ENCODE results near the gene GIGYF2. TPM values are rescaled to one million over a fixed set of nuclear protein-coding genes. Genes with fewer than 3 reads are reported as not detected.

The GIGYF2 gene
- total RNA-seq, 2 experiments from 2014 or later, result 50.5 to 60.9 TPM

DNA sequence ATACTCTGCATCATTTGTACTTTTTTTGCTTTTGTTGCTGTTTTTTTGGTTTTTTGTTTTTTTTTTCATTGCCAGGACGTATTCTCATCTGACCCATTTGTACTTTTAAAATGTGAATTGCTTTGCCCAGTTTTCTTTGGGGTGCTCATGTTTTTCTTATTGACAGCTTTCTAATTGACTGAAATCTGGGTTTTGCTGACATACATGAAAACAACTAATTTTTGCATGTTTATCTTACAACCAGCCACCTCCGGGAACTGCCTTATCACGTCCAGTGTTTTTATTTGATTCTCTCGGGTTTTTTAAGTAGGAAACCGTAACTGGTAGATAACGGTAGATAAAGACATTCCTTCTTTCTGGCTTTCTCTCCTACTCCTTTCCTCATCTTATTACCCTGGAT lies 211.6 kb downstream of the GIGYF2 start:
- H3K79me2 ChIP-seq (ENCODE audit: insufficient read depth, low read depth, low read length), result no peaks in the 10 kb centered on the region
- H4K20me1 ChIP-seq (ENCODE audit: insufficient read depth, low read length), result no peaks in the 10 kb centered on the region
- H3K4me1 ChIP-seq (ENCODE audit: insufficient read depth, low read length, poor library complexity, severe bottlenecking), result no peaks in the 10 kb centered on the region
- no peaks in the 10 kb centered on the region for H3K9me3 ChIP-seq (ENCODE audit: low read length)
- intact Hi-C loops (cut with micrococcal nuclease; ENCODE audit: unreplicated experiment), result no loop called here
- H3K27ac ChIP-seq (ENCODE audit: low read depth, low read length, poor library complexity, severe bottlenecking), result no peak overlapping the region
- TF ChIP-seq, protein P1, sequence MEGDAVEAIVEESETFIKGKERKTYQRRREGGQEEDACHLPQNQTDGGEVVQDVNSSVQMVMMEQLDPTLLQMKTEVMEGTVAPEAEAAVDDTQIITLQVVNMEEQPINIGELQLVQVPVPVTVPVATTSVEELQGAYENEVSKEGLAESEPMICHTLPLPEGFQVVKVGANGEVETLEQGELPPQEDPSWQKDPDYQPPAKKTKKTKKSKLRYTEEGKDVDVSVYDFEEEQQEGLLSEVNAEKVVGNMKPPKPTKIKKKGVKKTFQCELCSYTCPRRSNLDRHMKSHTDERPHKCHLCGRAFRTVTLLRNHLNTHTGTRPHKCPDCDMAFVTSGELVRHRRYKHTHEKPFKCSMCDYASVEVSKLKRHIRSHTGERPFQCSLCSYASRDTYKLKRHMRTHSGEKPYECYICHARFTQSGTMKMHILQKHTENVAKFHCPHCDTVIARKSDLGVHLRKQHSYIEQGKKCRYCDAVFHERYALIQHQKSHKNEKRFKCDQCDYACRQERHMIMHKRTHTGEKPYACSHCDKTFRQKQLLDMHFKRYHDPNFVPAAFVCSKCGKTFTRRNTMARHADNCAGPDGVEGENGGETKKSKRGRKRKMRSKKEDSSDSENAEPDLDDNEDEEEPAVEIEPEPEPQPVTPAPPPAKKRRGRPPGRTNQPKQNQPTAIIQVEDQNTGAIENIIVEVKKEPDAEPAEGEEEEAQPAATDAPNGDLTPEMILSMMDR (conservative IDR thresholded peaks at IDR 0.05; ENCODE audit: low read length), result no peak
- no peak for TF ChIP-seq EZH2phosphoT487 (IDR thresholded peaks at IDR 0.05; ENCODE audit: borderline replicate concordance, low read depth, low read length)
- H3K9me2 ChIP-seq (ENCODE audit: insufficient read depth, low read length), result no peaks in the 10 kb centered on the region
- no peak overlapping the region for H3K4me3 ChIP-seq (ENCODE audit: low read depth, low read length, poor library complexity, severe bottlenecking)
- H2AFZ ChIP-seq (ENCODE audit: low read length), result no peak overlapping the region
- DNase-seq (ENCODE audit: low spot score), result no peak
- POLR2A ChIA-PET, result no interaction called here
- BruUV-seq (replicated peaks), result no TSS peak
- H3K4me2 ChIP-seq (ENCODE audit: low read length), result no peak overlapping the region
- H3K36me3 ChIP-seq (ENCODE audit: insufficient read depth, low read length), result no peaks in the 10 kb centered on the region
- CTCF ChIA-PET (ENCODE audit: unreplicated experiment), result no interaction called here

Small RNAs within 50 kb of the gene (small RNA-seq; reads per million reads assigned to genes)
- gene RF00019 (not detected), gene RN7SL359P (not detected), gene RNU6-107P (not detected)

Other genes starting within 250 kb of the GIGYF2 start
- not detected in 2 replicates for gene ALPI, start 241.2 kb upstream of the GIGYF2 start, total RNA-seq (2014; rRNA removed; shearing (Covaris generic))
- not detected in 2 replicates for gene ALPI, start 241.2 kb upstream of the GIGYF2 start, total RNA-seq (2022)
- not detected in 2 replicates for gene ECEL1, start 209.5 kb upstream of the GIGYF2 start, total RNA-seq (2014; rRNA removed; shearing (Covaris generic))
- not detected in 2 replicates for gene ECEL1, start 209.5 kb upstream of the GIGYF2 start, total RNA-seq (2022)
- not detected in 2 replicates for gene PRSS56, start 176.9 kb upstream of the GIGYF2 start, total RNA-seq (2014; rRNA removed; shearing (Covaris generic))
- gene PRSS56, start 176.9 kb upstream of the GIGYF2 start, total RNA-seq (2022), result not detected in 2 replicates
- gene CHRND, start 171.2 kb upstream of the GIGYF2 start, total RNA-seq (2014; rRNA removed; shearing (Covaris generic)), result not detected in 2 replicates
- not detected in 2 replicates for gene CHRND, start 171.2 kb upstream of the GIGYF2 start, total RNA-seq (2022)
- not detected in 2 replicates for gene CHRNG, start 157.6 kb upstream of the GIGYF2 start, total RNA-seq (2014; rRNA removed; shearing (Covaris generic))
- gene CHRNG, start 157.6 kb upstream of the GIGYF2 start, total RNA-seq (2022), result not detected in 2 replicates
- 21.0 and 27.8 TPM in 2 replicates for gene TIGD1, start 146.8 kb upstream of the GIGYF2 start, total RNA-seq (2014; rRNA removed; shearing (Covaris generic))
- gene TIGD1, start 146.8 kb upstream of the GIGYF2 start, total RNA-seq (2022), result 18.5 and 21.1 TPM in 2 replicates
- gene EIF4E2, start 146.6 kb upstream of the GIGYF2 start, total RNA-seq (2014; rRNA removed; shearing (Covaris generic)), result 59.9 and 61.6 TPM in 2 replicates
- 73.7 and 76.3 TPM in 2 replicates for gene EIF4E2, start 146.6 kb upstream of the GIGYF2 start, total RNA-seq (2022)
- gene EFHD1, start 63.7 kb upstream of the GIGYF2 start, total RNA-seq (2014; rRNA removed; shearing (Covaris generic)), result 1.4 TPM in 1 of 2 replicates, not detected in the other
- gene EFHD1, start 63.7 kb upstream of the GIGYF2 start, total RNA-seq (2022), result not detected in 2 replicates
- gene KCNJ13, start 79.2 kb downstream of the GIGYF2 start, total RNA-seq (2014; rRNA removed; shearing (Covaris generic)), result not detected in 2 replicates
- not detected in 2 replicates for gene KCNJ13, start 79.2 kb downstream of the GIGYF2 start, total RNA-seq (2022)
- 0.13 and 0.41 TPM in 2 replicates for gene SNORC, start 172.9 kb downstream of the GIGYF2 start, total RNA-seq (2014; rRNA removed; shearing (Covaris generic))
- 0.59 and 1.4 TPM in 2 replicates for gene SNORC, start 172.9 kb downstream of the GIGYF2 start, total RNA-seq (2022)